ENCODE measurements around the gene ZNF649. TPM values are rescaled to one million over a fixed set of nuclear protein-coding genes. Genes with fewer than 3 reads are reported as not detected.

The ZNF649 gene
- 12.9 TPM for polyA plus RNA-seq (2013)

DNA sequence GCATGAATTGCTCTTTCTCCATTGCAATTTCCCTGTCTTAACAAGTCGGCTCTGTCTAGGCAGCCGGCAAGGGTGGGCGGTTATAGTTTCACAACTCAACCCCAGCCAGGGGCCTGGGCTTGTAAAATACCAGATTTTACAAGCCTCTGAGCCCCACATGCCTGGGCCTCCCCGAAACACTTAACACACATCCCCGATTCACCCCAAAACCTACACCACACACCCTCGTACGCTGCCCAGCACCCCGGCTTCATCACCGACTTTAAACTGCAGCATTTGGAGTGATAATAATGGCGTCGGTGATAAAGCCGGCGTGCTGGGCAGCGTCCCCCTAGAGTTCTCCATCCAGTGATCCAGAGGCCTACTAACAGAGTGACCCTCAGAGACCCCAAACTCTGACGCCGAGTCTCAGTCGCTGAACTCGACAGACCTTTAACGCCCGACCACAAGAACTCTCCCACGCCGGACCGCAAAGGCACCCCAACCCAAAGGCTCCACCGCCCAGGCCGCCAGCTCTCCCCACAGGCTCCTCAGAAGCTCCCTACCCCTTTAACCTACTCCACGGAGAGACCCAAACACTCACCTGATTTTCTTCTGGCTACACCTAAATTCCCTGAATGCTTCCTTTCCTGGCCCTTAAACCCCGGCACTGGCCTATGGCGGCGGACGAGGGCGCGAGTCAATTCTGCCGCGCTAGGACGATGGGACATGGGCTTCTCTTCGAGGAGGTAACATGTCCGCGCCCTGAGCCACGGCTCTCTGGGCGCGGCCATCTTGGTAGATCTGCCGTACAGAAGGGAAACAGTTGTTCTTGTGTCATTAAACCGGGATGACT lies at the start of gene ZNF649:
ZNF649 (minus strand) TSS at position 687 of the 835 bp plus-strand sequence. CDS start 4,910 bp downstream, outside the sequence.
- Histone ChIP-seq H3K4me3 (ENCODE audit: control insufficient read depth in 1 of 7, extremely low read depth in 1 of 7, insufficient read depth in 4 of 7, low read depth in 2 of 7, low read length in 6 of 7) (peak within 1 kb of the TSS; percentile 90 to 99 (median 94)), H3K9me3 (ENCODE audit: control extremely low read depth in 1 of 5, control insufficient read depth in 4 of 5, insufficient read depth in 2 of 5, low read depth in 1 of 5, low read length in 4 of 5) (peaks cover 2 to 59% (median 40%) of the 10 kb centered on the region in 5 experiments), H3K36me3 (ENCODE audit: control insufficient read depth in 4 of 4, insufficient read depth in 4 of 4, low read length in 3 of 4) (peaks cover 8 to 33% (median 19%) of the 10 kb centered on the region in 4 experiments), H3K27me3 (replicated peaks in 2 of 5; ENCODE audit: control insufficient read depth in 4 of 5, insufficient read depth in 5 of 5, low read length in 4 of 5) (peaks cover 0 to 15% (median 4%) of the 10 kb centered on the region in 5 experiments), H3K4me1 (ENCODE audit: control extremely low read depth in 1 of 4, control insufficient read depth in 4 of 4, insufficient read depth in 4 of 4, low read length in 3 of 4) (peaks cover 0 to 7% (median 3%) of the 10 kb centered on the region in 4 experiments), H3K27ac (ENCODE audit: insufficient read depth in 1 of 2, low read depth in 1 of 2, low read length in 2 of 2, poor library complexity in 1 of 2, severe bottlenecking in 2 of 2) (peak within 1 kb of the TSS; percentile 72 to 92)
- under 1% methylated on average over 36 of the region's 43 CpGs for WGBS (ENCODE audit: insufficient coverage)
- POLR2A ChIA-PET: no interaction called here
- DNase-seq: peak; percentile 87 to 91 (median 91)
- CTCF ChIA-PET: no interaction called here

DNA sequence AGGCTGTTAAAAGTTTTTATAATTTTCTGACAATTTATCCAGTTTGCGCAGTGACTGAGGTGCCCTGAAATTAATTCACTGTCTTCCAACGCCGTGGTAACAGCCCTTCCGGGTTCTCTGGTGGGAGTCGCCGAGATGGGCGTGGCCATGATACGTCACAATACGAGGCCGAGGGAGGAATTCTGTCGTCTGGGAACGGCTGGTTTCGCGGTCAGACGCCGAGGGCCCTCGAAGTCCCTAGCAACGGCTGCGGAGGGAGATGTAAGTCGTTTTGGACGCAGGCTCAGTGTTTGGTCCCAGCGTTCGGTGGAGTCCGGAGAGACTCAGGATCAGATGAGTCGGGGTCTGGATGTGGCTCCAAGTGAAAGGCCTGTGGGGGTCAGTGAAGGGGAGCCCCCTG lies 44.2 kb upstream of the ZNF649 start:
- ChIA-PET POLR2A (no interaction called here), CTCF (no interaction called here)
- WGBS (ENCODE audit: insufficient coverage): 15% methylated on average over 25 of the region's 25 CpGs
- Histone ChIP-seq H3K4me3 (ENCODE audit: control insufficient read depth in 1 of 7, extremely low read depth in 1 of 7, insufficient read depth in 4 of 7, low read depth in 2 of 7, low read length in 6 of 7) (peak overlapping the region in 2 of 7 experiments; percentile 7 to 48), H3K27ac (ENCODE audit: insufficient read depth in 1 of 2, low read depth in 1 of 2, low read length in 2 of 2, poor library complexity in 1 of 2, severe bottlenecking in 2 of 2) (no peak overlapping the region), H3K4me1 (ENCODE audit: control extremely low read depth in 1 of 4, control insufficient read depth in 4 of 4, insufficient read depth in 4 of 4, low read length in 3 of 4) (peaks cover 0 to 2% (median 0%) of the 10 kb centered on the region in 4 experiments), H3K27me3 (replicated peaks in 2 of 5; ENCODE audit: control insufficient read depth in 4 of 5, insufficient read depth in 5 of 5, low read length in 4 of 5) (peaks cover 0 to 3% (median 0%) of the 10 kb centered on the region in 5 experiments), H3K9me3 (ENCODE audit: control extremely low read depth in 1 of 5, control insufficient read depth in 4 of 5, insufficient read depth in 2 of 5, low read depth in 1 of 5, low read length in 4 of 5) (peaks cover 23 to 77% (median 44%) of the 10 kb centered on the region in 5 experiments), H3K36me3 (ENCODE audit: control insufficient read depth in 4 of 4, insufficient read depth in 4 of 4, low read length in 3 of 4) (peaks cover 13 to 18% (median 16%) of the 10 kb centered on the region in 4 experiments)
- no peak for DNase-seq

GRCh38 chr19:51946602-51947001 lies 41.8 kb upstream of the ZNF649 start:
- Histone ChIP-seq H3K9me3 (ENCODE audit: control extremely low read depth in 1 of 5, control insufficient read depth in 4 of 5, insufficient read depth in 2 of 5, low read depth in 1 of 5, low read length in 4 of 5) (peaks cover 35 to 91% (median 68%) of the 10 kb centered on the region in 5 experiments), H3K4me3 (ENCODE audit: control insufficient read depth in 1 of 7, extremely low read depth in 1 of 7, insufficient read depth in 4 of 7, low read depth in 2 of 7, low read length in 6 of 7) (no peak overlapping the region), H3K27ac (ENCODE audit: insufficient read depth in 1 of 2, low read depth in 1 of 2, low read length in 2 of 2, poor library complexity in 1 of 2, severe bottlenecking in 2 of 2) (no peak overlapping the region), H3K27me3 (replicated peaks in 2 of 5; ENCODE audit: control insufficient read depth in 4 of 5, insufficient read depth in 5 of 5, low read length in 4 of 5) (peaks cover 0 to 3% (median 0%) of the 10 kb centered on the region in 5 experiments), H3K4me1 (ENCODE audit: control extremely low read depth in 1 of 4, control insufficient read depth in 4 of 4, insufficient read depth in 4 of 4, low read length in 3 of 4) (peaks cover 0 to 2% (median 0%) of the 10 kb centered on the region in 4 experiments), H3K36me3 (ENCODE audit: control insufficient read depth in 4 of 4, insufficient read depth in 4 of 4, low read length in 3 of 4) (peaks cover 31 to 41% (median 39%) of the 10 kb centered on the region in 4 experiments)
- no peak for DNase-seq
- ChIA-PET CTCF (no interaction called here), POLR2A (no interaction called here)
- no CpG with 5 or more reads among the region's 1 CpG for WGBS (ENCODE audit: insufficient coverage)

GRCh38 chr19:51944798-51945552 lies 40.2 kb upstream of the ZNF649 start:
- CTCF ChIA-PET: no interaction called here
- Histone ChIP-seq H3K27ac (ENCODE audit: insufficient read depth in 1 of 2, low read depth in 1 of 2, low read length in 2 of 2, poor library complexity in 1 of 2, severe bottlenecking in 2 of 2) (no peak overlapping the region), H3K4me3 (ENCODE audit: control insufficient read depth in 1 of 7, extremely low read depth in 1 of 7, insufficient read depth in 4 of 7, low read depth in 2 of 7, low read length in 6 of 7) (peak overlapping the region in 2 of 7 experiments; percentile 4 to 38), H3K4me1 (ENCODE audit: control extremely low read depth in 1 of 4, control insufficient read depth in 4 of 4, insufficient read depth in 4 of 4, low read length in 3 of 4) (peaks cover 0 to 2% (median 0%) of the 10 kb centered on the region in 4 experiments), H3K27me3 (replicated peaks in 2 of 5; ENCODE audit: control insufficient read depth in 4 of 5, insufficient read depth in 5 of 5, low read length in 4 of 5) (peaks cover 0 to 3% (median 0%) of the 10 kb centered on the region in 5 experiments), H3K9me3 (ENCODE audit: control extremely low read depth in 1 of 5, control insufficient read depth in 4 of 5, insufficient read depth in 2 of 5, low read depth in 1 of 5, low read length in 4 of 5) (peaks cover 35 to 97% (median 80%) of the 10 kb centered on the region in 5 experiments), H3K36me3 (ENCODE audit: control insufficient read depth in 4 of 4, insufficient read depth in 4 of 4, low read length in 3 of 4) (peaks cover 39 to 57% (median 52%) of the 10 kb centered on the region in 4 experiments)
- no peak for DNase-seq
- WGBS (ENCODE audit: insufficient coverage): 100% methylated on average over 6 of the region's 7 CpGs
- POLR2A ChIA-PET: no interaction called here

DNA sequence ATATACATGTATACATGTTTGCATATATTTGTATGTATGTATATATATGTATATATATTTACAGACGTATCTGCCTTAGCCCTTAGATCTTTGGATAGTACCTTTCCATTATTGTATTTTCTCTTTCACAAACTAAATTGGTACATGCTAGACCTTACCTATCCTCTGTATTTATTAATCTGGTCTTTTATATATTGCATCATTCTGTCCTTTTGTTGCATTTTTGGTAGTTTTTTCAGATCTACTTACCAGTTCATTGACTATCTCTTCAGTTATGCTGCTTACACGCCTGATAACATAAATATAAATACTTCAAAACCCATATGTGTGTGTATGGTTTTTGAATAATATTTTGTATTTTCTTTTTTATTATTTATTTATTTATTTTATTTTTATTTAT lies 34.1 kb upstream of the ZNF649 start:
- Histone ChIP-seq H3K36me3 (ENCODE audit: control insufficient read depth in 4 of 4, insufficient read depth in 4 of 4, low read length in 3 of 4) (peaks cover 42 to 100% (median 79%) of the 10 kb centered on the region in 4 experiments), H3K4me1 (ENCODE audit: control extremely low read depth in 1 of 4, control insufficient read depth in 4 of 4, insufficient read depth in 4 of 4, low read length in 3 of 4) (no peaks in the 10 kb centered on the region), H3K4me3 (ENCODE audit: control insufficient read depth in 1 of 7, extremely low read depth in 1 of 7, insufficient read depth in 4 of 7, low read depth in 2 of 7, low read length in 6 of 7) (no peak overlapping the region), H3K27ac (ENCODE audit: insufficient read depth in 1 of 2, low read depth in 1 of 2, low read length in 2 of 2, poor library complexity in 1 of 2, severe bottlenecking in 2 of 2) (no peak overlapping the region), H3K27me3 (replicated peaks in 2 of 5; ENCODE audit: control insufficient read depth in 4 of 5, insufficient read depth in 5 of 5, low read length in 4 of 5) (no peaks in the 10 kb centered on the region), H3K9me3 (ENCODE audit: control extremely low read depth in 1 of 5, control insufficient read depth in 4 of 5, insufficient read depth in 2 of 5, low read depth in 1 of 5, low read length in 4 of 5) (peaks cover 18 to 90% (median 78%) of the 10 kb centered on the region in 5 experiments)
- ChIA-PET POLR2A (no interaction called here), CTCF (no interaction called here)
- no peak for DNase-seq
- no CpG with 5 or more reads among the region's 2 CpGs for WGBS (ENCODE audit: insufficient coverage)

DNA sequence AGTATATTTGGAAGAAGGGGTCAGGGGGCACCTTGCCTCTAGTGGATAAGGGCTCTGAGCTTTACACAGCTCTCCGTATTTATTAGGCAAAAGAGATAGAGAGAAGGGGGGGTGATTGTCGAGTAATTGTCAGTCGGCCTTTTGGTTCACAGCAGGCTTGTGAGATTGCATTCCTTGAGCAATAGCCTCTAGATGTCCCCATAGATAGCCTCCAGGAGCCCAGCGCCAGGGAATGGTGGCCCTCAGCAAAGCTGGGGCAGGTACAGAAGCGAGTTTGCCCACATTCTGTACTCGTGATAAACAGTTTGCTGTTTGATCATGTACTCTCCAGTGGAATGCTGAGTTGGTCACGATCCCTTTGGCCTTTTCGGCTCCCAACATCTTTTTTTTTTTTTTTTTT lies 27.1 kb upstream of the ZNF649 start:
- WGBS (ENCODE audit: insufficient coverage): 99% methylated on average over 6 of the region's 8 CpGs
- no peak overlapping the region for H3K4me3 ChIP-seq (ENCODE audit: control insufficient read depth in 1 of 7, extremely low read depth in 1 of 7, insufficient read depth in 4 of 7, low read depth in 2 of 7, low read length in 6 of 7)

More for the DNA sequence above, 27.1 kb upstream of the ZNF649 start:
- Histone ChIP-seq H3K9me3 (ENCODE audit: control extremely low read depth in 1 of 5, control insufficient read depth in 4 of 5, insufficient read depth in 2 of 5, low read depth in 1 of 5, low read length in 4 of 5) (peaks cover 15 to 67% (median 46%) of the 10 kb centered on the region in 5 experiments), H3K4me1 (ENCODE audit: control extremely low read depth in 1 of 4, control insufficient read depth in 4 of 4, insufficient read depth in 4 of 4, low read length in 3 of 4) (peaks cover 0 to 9% (median 4%) of the 10 kb centered on the region in 4 experiments), H3K27ac (ENCODE audit: insufficient read depth in 1 of 2, low read depth in 1 of 2, low read length in 2 of 2, poor library complexity in 1 of 2, severe bottlenecking in 2 of 2) (no peak overlapping the region), H3K27me3 (replicated peaks in 2 of 5; ENCODE audit: control insufficient read depth in 4 of 5, insufficient read depth in 5 of 5, low read length in 4 of 5) (no peaks in the 10 kb centered on the region), H3K36me3 (ENCODE audit: control insufficient read depth in 4 of 4, insufficient read depth in 4 of 4, low read length in 3 of 4) (peaks cover 22 to 77% (median 61%) of the 10 kb centered on the region in 4 experiments)
- CTCF ChIA-PET: no interaction called here
- POLR2A ChIA-PET: no interaction called here
- no peak for DNase-seq

Measured in common myeloid progenitor, CD34-positive (primary cell).